Measurements from ENCODE around the gene GRK7. TPM values are rescaled to one million over a fixed set of nuclear protein-coding genes. Genes with fewer than 3 reads are reported as not detected.
A peak's percentile ranks its signal among the peaks of the same experiment; 100 is the strongest.

The GRK7 gene
- total and polyA plus RNA-seq, 2 of the 13 experiments (the other 11 are each of a cell fraction or from before 2014, with no cell fraction given), result not detected

DNA sequence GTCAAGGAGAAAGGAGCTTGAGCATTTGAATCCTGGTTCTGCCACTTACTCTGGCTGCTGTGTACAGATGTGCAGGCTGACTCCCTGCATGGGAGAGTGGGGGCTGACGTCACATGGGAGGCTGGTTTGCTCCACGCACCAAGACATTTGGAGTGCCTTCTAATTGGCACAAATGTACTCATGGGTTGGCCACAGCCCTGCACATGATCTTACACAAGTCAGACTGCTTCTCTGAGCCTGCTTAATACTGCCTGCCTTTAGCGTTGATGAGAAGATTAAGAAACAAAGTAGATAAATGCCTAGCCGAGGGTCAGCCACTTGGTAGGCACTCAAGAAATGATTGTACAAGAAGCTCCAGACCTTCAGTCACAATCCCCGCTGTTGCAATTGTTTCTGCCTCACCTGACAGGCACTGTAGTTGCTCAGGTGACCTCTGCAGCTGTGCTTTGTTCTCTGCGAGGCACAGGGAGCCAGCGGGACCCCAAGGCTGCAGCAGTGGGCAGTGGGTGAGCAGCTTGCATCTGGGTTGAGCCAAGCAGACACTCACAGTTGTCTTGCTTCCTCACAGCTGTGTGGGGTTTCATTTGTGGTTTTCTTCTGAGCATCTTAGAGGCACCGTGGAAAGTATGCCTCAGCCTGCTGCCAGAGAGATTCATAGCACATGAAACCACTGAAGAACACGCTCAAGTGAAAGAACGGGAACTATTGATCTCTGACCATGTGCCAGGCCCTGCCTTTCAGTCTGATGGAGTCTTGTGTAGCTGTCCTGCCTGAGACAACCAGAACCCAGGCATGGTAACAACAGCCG, 33.1 kb downstream of the GRK7 start:
- no peak overlapping the region for H3K9ac ChIP-seq (ENCODE audit: insufficient read depth, low read depth, low read length)
- no peaks in the 10 kb centered on the region for H4K20me1 ChIP-seq (ENCODE audit: insufficient read depth, low read length)
- ChIA-PET CTCF (ENCODE audit: low intra/inter-chr PET ratio, low total read pairs) (no interaction called here), POLR2A (no interaction called here)
- H3K27ac ChIP-seq (ENCODE audit: extremely low read length, insufficient read depth, low read length), result no peak overlapping the region
- peak overlapping the region; percentile 19; the same call in 1 of the 2 replicates for H3K4me2 ChIP-seq (ENCODE audit: low read depth, low read length)
- H3K79me2 ChIP-seq (ENCODE audit: insufficient read depth, low read length), result no peaks in the 10 kb centered on the region
- no peaks in the 10 kb centered on the region for H3K36me3 ChIP-seq (replicated peaks in 1 of 2; ENCODE audit: control insufficient read depth in 1 of 2, insufficient read depth in 2 of 2, low read length in 2 of 2)
- ATAC-seq (peak; percentile 31), FAIRE-seq (no peak), DNase-seq (ENCODE audit: low spot score) (no peak)
- intact Hi-C loops (cut with micrococcal nuclease; ENCODE audit: unreplicated experiment) (no loop called here), in situ Hi-C loops (cut with HindIII; ENCODE audit: extremely low pct_ligation_motif_present, low pct_unique_long_range_greater_than_20kb) (no loop called here)
- H3K9me3 ChIP-seq (ENCODE audit: low read length), result no peaks in the 10 kb centered on the region
- BruUV-seq (replicated peaks), result no TSS peak
- WGBS (ENCODE audit: low lambda C conversion rate), result 22% methylated on average over 11 of the region's 11 CpGs
- no peak for TF ChIP-seq ZSCAN20 (CRISPR knock-in tag; IDR thresholded peaks at IDR 0.05; ENCODE audit: borderline replicate concordance)
- TF ChIP-seq CREB1 (IDR thresholded peaks at IDR 0.05), result peak; percentile 77
- TF ChIP-seq CREB1 (CRISPR knock-in tag; IDR thresholded peaks at IDR 0.05), result no peak
- 0 out of 2 replicates have a peak, but pooled peaks have one; percentile 20 for TF ChIP-seq PHF20 (CRISPR knock-in tag; IDR thresholded peaks at IDR 0.05)
- H3K4me3 ChIP-seq (replicated peaks in 1 of 3; ENCODE audit: insufficient read depth in 1 of 3, low read depth in 2 of 3, low read length in 3 of 3), result no peak overlapping the region
- peaks cover 24% of the 10 kb centered on the region for H3K4me1 ChIP-seq (ENCODE audit: insufficient read depth, low read length)
- no peak overlapping the region for H2AFZ ChIP-seq (ENCODE audit: low read length)
- peaks cover 0 to 9% of the 10 kb centered on the region in 2 experiments; a peak in 2 of 5 replicates for H3K27me3 ChIP-seq (ENCODE audit: control insufficient read depth in 1 of 2, insufficient read depth in 2 of 2, low read length in 2 of 2)

DNA sequence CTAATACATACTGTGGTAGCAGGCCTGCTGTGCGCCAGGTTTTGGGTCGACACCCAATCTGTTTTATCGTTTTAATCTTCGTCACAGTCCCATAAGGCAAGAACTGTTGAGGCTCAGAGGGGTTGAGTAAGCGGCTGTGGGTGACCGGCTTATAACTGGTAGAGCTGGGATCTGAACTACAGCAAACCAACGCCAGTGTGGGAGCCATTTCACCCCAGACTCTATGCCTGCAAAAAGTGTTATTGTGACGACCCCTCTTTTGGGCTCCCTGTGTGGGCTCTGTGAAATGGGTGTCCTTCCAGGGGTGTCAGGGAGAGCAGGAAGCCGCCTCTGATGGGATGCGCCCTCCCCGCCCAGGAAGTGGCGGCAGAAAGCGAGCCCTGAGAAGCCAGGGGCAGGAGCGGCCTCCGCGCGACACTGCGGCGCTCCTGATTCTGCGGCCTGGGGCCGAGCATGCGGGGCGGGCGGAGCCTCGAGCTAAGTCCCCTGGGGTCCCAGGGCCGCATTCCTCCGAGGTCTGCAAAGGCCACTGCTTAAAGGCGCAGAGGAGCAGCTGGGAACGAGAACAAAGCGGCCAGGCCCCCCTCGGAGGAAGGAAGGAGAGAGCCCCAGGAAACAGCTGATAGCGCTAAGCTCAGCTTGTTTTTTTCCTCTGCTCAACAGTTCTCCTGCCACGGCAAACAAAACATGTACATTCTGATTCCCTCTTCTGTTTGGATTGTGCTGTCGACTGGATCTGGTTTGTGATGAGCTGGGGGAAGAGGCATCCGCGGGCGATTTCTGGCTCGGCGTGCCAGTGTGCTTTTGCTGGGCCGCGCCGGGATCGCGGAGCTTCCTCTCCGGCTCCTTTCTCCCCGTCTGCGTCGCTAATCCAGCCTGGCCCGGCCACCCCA, 33.9 kb downstream of the GRK7 start:
- DNase-seq (ENCODE audit: low spot score) (no peak), ATAC-seq (peak; percentile 57), FAIRE-seq (no peak)
- in situ Hi-C loops (cut with HindIII; ENCODE audit: extremely low pct_ligation_motif_present, low pct_unique_long_range_greater_than_20kb) (no loop called here), intact Hi-C loops (cut with micrococcal nuclease; ENCODE audit: unreplicated experiment) (no loop called here)
- BruUV-seq (replicated peaks), result no TSS peak
- ChIA-PET POLR2A (no interaction called here), CTCF (ENCODE audit: low intra/inter-chr PET ratio, low total read pairs) (no interaction called here)
- Histone ChIP-seq H3K79me2 (ENCODE audit: insufficient read depth, low read length) (no peaks in the 10 kb centered on the region), H3K27me3 (ENCODE audit: control insufficient read depth in 1 of 2, insufficient read depth in 2 of 2, low read length in 2 of 2) (peaks cover 0 to 9% of the 10 kb centered on the region in 2 experiments; a peak in 2 of 5 replicates), H4K20me1 (ENCODE audit: insufficient read depth, low read length) (no peaks in the 10 kb centered on the region), H2AFZ (ENCODE audit: low read length) (no peak overlapping the region), H3K4me2 (ENCODE audit: low read depth, low read length) (peak overlapping the region; percentile 57), H3K4me3 (replicated peaks in 1 of 3; ENCODE audit: insufficient read depth in 1 of 3, low read depth in 2 of 3, low read length in 3 of 3) (peak overlapping the region in 1 of 3 experiments; percentile 34; a peak in 1 of 6 replicates), H3K4me1 (ENCODE audit: insufficient read depth, low read length) (peaks cover 24% of the 10 kb centered on the region), H3K9ac (ENCODE audit: insufficient read depth, low read depth, low read length) (no peak overlapping the region), H3K36me3 (replicated peaks in 1 of 2; ENCODE audit: control insufficient read depth in 1 of 2, insufficient read depth in 2 of 2, low read length in 2 of 2) (no peaks in the 10 kb centered on the region), H3K9me3 (ENCODE audit: low read length) (no peaks in the 10 kb centered on the region), H3K27ac (ENCODE audit: extremely low read length, insufficient read depth, low read length) (no peak overlapping the region)
- 62% methylated on average over 25 of the region's 49 CpGs for WGBS (ENCODE audit: low lambda C conversion rate)
- TF ChIP-seq MAFK (conservative IDR thresholded peaks at IDR 0.05 in 1 of 2, IDR thresholded peaks at IDR 0.05 in 1 of 2; ENCODE audit: low read length in 2 of 2), result 0 out of 4 replicates have a peak, but pooled peaks of 1 of the 2 experiments have one; percentile 11
- TF ChIP-seq, protein P1, sequence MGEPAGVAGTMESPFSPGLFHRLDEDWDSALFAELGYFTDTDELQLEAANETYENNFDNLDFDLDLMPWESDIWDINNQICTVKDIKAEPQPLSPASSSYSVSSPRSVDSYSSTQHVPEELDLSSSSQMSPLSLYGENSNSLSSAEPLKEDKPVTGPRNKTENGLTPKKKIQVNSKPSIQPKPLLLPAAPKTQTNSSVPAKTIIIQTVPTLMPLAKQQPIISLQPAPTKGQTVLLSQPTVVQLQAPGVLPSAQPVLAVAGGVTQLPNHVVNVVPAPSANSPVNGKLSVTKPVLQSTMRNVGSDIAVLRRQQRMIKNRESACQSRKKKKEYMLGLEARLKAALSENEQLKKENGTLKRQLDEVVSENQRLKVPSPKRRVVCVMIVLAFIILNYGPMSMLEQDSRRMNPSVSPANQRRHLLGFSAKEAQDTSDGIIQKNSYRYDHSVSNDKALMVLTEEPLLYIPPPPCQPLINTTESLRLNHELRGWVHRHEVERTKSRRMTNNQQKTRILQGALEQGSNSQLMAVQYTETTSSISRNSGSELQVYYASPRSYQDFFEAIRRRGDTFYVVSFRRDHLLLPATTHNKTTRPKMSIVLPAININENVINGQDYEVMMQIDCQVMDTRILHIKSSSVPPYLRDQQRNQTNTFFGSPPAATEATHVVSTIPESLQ (CRISPR knock-in tag; conservative IDR thresholded peaks at IDR 0.05), result no peak
- TF ChIP-seq MTA1 (CRISPR knock-in tag; IDR thresholded peaks at IDR 0.05; ENCODE audit: borderline replicate concordance), result 0 out of 2 replicates have a peak, but pooled peaks have one; percentile 33
- TF ChIP-seq, protein P2, sequence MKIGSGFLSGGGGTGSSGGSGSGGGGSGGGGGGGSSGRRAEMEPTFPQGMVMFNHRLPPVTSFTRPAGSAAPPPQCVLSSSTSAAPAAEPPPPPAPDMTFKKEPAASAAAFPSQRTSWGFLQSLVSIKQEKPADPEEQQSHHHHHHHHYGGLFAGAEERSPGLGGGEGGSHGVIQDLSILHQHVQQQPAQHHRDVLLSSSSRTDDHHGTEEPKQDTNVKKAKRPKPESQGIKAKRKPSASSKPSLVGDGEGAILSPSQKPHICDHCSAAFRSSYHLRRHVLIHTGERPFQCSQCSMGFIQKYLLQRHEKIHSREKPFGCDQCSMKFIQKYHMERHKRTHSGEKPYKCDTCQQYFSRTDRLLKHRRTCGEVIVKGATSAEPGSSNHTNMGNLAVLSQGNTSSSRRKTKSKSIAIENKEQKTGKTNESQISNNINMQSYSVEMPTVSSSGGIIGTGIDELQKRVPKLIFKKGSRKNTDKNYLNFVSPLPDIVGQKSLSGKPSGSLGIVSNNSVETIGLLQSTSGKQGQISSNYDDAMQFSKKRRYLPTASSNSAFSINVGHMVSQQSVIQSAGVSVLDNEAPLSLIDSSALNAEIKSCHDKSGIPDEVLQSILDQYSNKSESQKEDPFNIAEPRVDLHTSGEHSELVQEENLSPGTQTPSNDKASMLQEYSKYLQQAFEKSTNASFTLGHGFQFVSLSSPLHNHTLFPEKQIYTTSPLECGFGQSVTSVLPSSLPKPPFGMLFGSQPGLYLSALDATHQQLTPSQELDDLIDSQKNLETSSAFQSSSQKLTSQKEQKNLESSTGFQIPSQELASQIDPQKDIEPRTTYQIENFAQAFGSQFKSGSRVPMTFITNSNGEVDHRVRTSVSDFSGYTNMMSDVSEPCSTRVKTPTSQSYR (CRISPR knock-in tag; IDR thresholded peaks at IDR 0.05; ENCODE audit: borderline replicate concordance), result no peak
- no peak for TF ChIP-seq ZNF382 (CRISPR knock-in tag; IDR thresholded peaks at IDR 0.05; ENCODE audit: borderline replicate concordance)
- TF ChIP-seq ZSCAN20 (CRISPR knock-in tag; IDR thresholded peaks at IDR 0.05; ENCODE audit: borderline replicate concordance), result no peak
- TF ChIP-seq KMT2A (CRISPR knock-in tag; IDR thresholded peaks at IDR 0.05), result no peak
